DLD1 (cell line): Measurements from ENCODE around the gene MRPL23.
"Not testable (repeated sequence)": the region's sequence is repeated elsewhere in the genome, so short reads cannot be mapped to it uniquely, and the experiment has no call there.

Experiments used
- in situ Hi-C: cut with HindIII; loops from 2 replicates; pipeline ENCODE4 v1.10.0; 2017; ENCODE audit warnings: low sequenced_read_pairs

The MRPL23 gene

DNA sequence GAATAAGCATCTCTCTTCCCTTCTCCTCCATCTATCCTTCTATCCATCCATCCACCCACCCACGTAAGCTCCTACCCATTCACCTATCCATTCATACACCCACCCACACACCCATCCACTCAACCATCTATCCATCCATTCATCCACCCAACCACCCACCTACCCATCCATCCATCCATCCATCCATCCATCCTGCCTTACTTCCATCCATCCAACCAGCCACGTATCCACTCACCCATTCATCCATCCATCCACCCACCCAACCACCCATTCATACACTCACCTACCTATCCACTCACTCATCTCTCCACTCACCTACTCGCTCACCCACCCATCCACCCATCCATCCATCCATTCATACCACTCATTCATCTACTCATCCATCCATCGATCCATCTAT, 14.5 kb upstream of the MRPL23 start:
- in situ Hi-C loops = no loop called here

DNA sequence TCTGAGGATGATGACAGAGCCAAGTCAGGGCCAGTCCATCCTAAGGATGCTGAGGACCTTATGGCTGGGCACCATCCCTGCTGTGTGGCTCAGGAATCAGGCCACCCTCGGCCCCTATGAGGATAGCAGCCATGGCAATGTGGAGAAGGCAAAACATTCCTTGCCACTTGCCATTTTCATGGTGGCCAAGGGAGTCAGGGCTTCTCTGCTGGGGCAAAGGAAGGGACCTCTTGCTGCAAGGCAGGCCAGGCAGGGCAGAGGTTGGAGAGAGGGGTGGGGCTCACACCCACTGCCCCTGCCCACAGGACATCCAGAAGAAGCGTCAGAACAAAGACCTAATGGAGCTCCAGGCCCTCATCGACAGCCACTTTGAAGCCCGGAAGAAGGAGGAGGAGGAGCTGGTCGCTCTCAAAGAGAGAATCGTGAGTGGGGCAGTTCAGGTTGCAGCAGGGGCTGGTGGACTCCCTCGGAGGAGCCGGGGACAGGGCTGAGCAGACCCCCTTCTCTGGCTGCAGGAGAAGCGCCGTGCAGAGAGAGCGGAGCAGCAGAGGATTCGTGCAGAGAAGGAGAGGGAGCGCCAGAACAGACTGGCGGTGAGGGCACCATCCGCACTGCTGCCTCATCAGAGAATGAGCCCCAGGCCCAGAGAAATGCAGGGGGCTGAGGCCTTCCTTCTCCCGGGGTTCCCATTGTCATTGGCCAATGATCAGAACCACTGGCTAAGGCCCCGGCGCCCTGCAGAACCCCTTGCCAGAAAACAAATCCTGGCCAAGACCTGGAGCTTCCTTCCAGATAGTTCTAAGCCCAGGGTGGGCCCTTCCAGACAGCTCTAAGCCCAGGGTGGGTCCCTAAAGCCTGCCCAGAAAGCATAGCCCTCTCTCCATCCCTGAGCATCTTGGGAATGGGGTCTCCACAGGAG, 13.5 kb upstream of the MRPL23 start:
- in situ Hi-C loops = no loop called here

DNA sequence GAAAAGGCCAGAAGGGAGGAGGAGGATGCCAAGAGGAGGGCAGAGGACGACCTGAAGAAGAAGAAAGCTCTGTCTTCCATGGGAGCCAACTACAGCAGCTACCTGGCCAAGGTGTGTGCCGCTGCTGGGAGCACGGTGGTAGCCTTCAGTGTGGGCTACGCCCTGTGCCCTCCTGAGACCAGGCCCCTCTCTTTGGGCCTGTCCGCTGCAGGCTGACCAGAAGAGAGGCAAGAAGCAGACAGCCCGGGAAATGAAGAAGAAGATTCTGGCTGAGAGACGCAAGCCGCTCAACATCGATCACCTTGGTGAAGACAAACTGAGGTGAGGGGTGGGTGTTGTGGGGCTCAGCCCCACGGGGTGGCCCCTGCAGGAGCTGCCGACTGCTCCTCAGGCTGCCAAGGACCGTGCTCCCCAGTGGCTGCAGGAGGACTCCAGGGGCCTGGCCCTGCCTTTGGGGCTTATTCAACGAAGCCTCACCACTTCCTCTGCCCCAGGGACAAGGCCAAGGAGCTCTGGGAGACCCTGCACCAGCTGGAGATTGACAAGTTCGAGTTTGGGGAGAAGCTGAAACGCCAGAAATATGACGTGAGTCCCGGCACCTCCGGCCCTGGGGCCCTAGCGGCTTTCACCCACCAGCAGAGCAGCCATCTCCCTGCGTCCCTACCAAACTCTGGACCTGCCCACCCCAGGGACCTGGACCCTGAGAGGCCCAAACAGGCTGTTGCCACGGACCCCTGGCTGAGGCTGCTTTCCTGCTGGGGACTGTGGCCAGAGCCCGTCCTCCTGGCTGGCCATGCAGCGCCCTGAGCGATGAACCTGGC, 12.6 kb upstream of the MRPL23 start:
- in situ Hi-C loops = no loop called here

DNA sequence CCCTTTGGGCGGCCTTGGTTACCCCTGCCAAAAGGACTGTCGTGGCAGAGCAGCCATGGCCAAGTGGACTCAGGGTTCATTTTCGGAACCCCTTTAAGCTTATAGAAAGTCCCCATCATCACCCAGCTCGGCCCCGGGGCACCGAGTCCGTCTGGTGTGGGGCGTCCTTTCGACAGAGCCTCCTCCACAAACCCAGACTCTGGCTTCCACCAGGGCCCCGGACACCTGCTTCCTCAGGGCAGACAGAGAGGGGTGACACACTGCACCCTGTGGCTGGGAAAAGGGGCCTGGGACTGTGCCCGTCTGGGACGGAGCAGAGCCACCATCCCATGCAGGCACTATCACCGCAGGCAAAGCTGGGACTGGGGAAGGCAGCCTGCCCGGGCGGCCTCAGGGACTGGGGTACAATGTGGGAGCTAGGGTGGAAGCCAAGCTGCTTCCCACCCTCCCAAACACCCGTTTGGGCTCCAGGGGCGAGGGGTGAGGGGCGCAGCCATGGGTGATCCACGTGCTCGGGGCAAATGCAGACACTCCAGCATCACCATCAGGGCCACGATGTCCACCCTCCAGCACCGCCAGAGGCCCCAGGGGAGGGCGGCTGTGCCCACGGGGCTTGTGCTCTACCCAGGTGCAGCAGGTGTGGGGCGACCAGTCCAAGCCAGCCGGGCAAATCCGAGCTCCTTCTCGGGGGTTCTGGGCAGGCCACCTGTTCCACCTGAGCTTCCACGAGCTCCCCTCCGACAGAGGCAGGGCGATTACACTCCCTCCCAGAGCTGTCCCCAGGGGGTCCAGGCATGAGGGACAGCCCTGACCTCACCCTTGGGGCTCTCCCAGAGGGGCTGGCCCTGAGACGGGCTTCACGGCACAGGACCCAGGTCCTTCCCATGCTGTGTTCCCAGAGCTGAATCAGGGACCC, 11.7 kb upstream of the MRPL23 start:
- in situ Hi-C loops = no loop called here

DNA sequence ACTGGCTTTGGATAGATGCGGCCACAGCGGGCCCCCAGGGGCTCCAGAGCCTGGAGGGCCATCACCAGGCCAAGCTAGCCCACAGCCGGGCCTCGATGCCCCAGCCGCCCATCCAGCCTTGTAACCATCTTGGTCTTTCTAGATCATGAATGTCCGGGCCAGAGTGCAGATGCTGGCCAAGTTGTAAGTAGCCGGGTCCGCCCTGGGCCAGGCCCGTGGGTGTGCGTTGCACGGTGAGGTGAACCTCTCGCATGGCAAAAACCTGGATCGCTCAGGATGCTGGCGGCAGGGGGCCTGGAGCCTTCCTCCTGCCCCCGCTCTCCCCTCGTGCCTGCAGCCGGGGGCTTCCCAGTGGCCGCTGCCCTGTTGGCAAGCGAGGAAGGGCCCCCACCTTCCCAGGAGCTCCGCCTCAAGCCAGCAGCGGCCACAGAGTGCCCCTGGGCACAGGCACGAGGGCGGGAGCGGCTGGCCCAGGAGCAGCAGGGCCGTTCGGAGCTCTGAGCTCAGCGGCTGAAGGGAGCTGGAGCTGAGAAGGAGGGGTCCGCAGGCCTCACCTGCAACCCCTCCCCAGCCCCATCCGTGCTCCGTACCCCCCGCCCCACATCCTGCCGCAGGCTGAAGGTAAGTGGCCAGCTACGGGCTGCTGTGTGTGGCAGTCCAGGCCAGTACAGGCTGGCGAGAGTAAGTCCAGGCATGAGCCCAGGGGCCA, 10.9 kb upstream of the MRPL23 start:
- in situ Hi-C loops = no loop called here

DNA sequence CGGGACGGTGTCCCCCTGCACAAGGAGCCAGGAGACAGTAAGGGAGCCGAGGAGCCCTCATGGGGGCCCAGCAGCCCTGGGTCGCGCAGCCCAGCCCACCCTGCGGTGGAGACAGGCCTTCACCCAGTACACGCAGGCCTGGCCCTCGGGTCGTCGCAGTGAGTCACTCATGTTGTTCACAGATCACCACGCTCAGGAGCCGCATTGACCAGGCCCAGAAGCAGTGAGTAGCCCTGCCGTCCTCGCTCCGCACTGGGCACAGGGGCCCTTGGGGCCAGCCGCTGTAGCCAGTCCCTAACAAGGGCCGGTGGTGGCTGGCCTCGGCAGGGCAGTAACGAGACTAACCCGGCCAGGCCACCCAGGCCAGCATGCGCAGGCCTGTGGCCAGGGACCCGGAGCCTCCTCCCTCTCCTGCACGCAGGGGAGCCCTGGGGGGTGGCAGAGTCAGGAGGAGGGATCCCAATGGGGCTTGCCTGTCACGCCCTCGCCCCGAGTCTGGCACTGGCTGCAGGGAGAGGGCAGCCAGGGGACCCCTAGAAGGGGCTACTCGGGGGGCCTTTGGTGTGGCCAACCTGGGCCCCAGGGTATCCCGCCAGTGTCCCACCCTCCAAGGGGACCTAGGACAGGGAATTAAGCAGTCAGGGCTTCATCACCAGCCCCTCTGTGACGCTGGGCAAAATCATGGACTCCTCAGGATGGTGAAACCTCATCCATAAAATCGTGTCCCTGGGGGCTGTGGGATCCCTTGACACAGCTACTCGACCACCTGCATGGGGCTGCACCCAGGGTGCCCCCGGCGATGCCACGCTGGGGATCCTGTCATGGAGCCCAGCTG, 10.1 kb upstream of the MRPL23 start:
- in situ Hi-C loops = no loop called here

DNA sequence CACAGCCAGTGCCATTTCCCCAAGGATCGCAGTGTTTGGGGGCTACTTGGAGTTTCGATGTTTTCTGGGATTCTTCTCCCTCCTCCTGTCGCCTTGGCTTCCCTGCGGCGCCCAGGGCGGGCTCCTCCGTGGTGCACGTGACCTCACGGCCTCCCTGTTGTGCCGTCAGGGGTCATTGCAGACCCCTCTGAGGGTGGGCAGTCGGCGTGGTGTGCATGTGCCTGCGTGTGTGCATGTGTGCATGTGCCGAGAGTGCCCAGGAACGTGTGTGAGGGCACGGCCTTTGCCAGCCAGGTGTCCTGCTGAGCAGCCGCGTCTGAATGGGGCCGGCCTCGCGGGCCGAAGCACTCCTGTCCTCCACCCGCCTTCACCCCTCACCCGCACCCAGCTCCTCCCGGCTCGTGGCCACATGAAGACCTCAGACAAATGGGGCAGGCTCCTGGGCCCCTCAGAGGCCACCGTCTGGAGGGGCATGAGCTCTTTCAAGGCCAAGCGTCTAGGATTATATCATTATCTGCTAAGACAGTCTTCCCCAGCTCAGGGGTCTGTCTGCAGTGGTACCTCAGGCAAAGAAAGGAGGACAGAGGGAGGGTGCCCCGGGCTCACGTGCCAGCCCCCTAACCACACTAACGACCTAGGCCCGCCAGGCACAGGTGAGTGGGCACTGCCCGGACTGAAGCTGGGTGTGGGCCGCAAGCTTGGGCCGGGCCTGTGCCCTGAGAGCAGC, 9.4 kb upstream of the MRPL23 start:
- in situ Hi-C loops = no loop called here

DNA sequence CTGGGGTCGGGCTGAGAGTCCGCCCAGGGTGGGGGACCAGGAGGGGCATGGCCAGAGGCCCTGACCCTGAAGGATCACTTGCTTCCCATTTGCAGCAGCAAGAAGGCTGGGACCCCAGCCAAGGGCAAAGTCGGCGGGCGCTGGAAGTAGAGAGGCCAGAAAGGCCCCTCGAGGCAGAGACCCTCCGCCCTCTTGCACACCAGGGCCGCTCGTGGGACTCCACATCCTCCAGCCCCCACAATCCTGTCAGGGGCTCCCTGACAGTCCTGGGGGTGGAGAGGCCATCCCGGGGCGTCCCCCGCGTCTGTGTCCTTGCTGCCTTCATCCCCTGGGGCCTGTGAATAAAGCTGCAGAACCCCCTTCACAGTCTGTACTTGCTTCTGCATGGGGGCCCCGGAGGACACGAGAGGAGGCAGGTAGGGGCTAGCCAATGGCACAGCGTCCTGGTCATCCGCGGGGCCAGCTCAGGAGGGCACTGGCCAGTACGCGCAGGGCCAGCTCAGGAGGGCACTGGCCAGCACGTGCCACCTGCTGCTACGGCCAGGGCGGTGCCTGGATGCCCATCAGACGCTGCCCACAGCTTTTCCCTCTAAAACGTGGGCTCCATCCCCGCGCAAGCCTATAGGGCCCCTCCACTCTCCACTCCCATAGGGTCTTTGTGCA, 8.7 kb upstream of the MRPL23 start:
- in situ Hi-C loops = no loop called here

DNA sequence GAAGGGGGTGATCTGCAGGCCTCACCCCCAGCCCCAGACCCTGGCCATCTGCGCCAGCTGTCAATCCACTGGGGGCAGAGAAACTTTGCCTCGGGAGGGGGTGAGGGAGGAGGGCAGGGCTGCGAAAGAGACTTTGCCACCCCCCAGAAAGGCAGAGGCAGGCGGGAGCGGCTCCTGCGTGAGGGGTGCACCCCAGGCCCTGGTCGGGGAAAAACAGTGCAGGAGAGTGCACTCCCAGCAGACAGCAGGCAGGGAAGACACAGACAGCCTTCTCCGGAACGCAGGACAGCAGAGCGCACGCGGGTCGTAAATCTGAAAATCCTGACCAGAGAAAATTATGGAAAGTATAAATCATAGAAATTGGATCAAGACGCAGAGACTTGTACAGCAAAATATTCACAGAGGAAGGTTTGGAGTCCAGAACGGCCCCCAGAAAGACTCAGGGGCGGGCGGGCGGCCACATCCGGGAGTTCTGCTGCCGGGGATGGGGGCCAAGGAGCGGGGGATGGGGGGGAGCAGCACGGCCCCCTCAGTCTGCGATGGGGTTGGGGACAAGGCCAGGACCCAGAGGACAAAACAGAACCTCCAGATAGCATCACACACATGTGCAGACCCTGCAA, 8.0 kb upstream of the MRPL23 start:
- in situ Hi-C loops = no loop called here

DNA sequence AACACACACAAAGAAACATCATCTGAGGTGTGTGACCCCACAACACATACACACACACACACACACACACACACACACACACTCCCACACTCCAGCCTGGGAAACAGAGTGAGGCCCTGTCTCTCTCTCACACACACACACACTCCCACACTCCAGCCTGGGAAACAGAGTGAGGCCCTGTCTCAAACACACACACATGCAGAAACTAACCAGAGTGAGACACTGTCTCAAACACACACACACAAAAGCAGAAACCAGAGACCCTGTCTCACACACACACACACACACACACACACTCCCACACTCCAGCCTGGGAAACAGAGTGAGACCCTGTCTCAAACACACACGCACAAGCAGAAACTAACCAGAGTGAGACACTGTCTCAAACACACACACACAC, 7.3 kb upstream of the MRPL23 start:
- in situ Hi-C loops = not testable (repeated sequence)

DNA sequence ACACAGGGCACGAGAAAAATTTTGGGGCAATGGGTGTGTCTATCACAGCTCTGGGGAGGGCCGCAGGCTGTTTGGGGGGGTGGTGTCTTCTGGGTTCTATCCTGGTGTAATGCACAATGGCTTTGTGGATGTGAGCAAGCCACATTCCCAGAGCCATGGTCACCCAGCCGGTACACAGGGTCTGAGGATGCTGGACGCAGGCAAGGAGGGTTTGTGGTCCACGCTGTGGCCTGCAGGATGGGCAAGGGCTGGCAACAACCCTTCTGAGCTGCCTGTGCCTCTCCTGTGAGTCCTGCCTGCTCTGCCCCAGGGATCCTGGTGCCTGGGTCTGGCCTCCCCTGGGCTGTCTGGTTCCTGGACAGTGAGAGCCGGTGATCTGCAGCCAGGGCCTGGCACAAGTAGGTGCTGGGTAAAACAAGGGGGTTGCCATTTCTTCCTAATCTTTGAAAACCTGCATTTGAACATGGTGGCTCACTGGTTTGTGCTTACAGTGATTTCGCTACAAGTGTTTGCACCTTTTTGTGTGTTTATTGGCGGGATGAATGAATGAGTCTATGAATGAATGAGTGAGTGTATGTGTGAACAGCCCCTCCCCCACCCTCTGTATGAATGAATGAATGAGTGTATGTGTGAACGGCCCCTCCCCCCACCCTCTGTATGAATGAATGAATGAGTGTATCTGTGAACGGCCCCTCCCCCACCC, 4.4 kb upstream of the MRPL23 start:
- in situ Hi-C loops = no loop called here

DNA sequence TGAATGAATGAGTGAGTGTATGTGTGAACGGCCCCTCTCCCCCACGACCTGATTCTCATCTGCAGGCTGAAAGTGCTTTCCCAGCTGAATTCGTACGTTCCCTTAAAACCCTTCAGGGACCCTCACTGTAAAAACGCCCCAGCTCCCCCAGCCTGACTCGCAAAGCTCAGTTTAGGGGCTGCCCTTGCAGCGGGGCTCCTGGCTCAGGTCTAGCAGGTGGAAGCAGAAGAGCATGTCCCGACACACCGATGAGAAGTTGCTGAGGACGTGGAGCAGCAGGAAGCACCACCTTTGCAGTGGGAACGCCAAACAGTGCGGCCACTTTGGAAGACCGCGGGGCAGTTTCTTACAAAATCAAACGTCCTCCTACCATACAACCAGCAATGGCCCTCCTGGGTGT, 3.6 kb upstream of the MRPL23 start:
- in situ Hi-C loops = no loop called here

DNA sequence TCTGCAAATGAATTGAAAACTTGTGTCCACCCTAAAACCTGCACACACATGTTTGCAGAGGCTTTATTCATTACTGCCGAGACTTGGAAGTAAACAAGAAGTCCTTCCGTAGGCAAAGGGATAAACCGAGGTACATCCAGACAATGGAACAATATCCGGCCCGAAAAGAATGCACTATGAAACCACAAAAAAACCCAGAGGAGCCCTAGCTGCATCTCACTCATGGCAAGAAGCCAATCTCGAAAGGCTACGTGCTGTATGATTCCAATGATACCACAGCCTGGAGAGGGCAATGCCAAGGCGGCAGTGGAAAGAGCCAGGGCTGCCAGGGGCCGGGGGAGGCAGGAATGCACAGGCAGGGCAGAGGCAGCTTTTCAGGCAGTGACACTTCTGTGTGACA, 3.2 kb upstream of the MRPL23 start:
- in situ Hi-C loops = no loop called here

DNA sequence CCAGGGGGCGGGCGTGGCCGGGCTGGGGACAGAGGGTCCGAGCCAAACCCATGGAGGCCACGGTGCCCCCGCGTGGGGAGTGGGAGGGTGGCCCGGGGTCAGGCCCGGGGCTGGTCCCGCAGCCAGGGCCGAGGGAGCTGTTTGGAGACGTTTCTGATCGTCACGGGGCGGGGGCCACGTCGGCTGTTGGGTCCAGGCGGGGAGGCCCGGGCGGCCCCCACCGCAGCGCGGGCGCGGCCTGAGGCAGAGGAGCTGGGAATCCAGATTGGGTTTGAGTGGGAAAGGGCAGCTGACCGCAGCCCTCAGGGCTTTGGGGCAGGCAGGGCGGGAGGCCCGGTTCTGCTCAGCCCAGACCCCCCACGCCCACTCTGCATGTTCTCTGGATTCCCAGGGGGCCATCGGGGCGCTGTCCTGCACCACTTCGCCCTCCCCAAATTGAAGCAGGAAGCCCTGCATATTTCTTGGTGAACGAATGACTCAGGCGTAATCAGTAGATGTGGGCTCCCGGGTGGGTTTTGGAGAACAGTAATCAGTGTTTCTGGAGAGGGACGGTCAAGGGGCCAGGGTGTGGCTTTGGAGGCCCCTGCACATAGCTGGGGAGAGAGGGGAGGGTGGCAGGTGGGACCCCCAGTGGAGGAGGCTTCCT, 583 bp downstream of the MRPL23 start:
- in situ Hi-C loops = no loop called here

DNA sequence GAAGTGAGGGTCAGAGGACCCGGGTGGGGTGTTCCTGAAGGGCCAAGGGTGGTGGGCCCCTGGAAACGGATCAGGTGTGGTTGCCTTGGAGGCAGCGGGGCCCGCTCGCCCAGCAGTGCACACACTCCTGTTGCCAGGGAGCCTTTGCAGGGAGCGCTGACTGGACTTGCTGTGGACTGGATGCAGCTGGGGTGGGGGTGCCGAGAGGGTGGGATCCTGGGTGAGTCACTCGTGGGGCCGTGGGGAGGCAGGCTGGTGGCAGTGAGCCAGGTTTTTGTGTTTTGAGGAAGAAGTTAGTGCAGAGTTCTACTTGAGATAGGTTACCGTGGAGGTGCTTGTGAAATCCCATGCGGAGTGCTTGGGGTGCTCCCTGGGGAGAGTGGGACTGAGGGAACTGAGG, 1.3 kb downstream of the MRPL23 start:
- in situ Hi-C loops = no loop called here

DNA sequence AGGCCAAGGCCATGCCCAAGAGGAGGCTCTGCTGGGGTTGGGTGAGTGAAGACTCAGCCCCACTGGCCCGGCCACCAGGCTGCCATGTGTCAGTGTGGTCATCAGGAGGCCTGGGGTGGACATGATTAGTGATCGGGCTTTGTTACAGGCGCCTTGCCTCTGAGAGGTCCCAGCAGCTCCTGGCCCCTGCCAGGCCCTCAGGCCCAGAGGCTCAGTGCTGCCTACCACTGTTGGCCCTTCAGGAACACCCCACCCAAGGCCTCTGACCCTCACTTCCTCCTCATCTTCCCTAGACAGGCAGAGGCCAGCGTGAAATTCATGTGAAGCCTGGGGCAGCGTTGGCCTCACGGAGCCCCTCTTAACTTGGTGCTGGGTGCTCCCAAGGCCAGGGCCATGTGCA, 2.2 kb downstream of the MRPL23 start:
- in situ Hi-C loops = no loop called here

DNA sequence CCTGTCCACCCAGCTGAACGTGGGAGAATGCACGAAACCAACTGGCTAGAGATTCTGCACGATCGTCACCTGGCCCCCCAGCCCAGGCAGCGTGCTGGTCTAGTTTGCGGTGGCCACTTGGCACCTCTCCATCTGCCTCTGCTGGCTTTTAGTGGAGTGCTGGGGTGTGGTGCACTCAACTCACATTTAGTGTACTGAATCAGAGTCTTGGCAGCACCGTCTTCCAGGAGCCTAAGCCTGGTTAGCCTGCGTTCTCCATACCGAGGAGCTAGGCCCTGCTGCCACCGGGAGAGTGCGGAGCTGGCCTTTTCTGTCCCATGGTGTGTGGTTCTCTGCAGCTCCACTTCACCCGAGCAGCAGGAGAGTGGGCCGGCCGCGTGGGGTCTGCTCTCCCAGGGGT, 2.8 kb downstream of the MRPL23 start:
- in situ Hi-C loops = no loop called here
